H1 (cell line): ENCODE data around the gene KCNJ18. TPM values are rescaled to one million over a fixed set of nuclear protein-coding genes. Genes with fewer than 3 reads are reported as not detected.
"Not testable (repeated sequence)": the region's sequence is repeated elsewhere in the genome, so short reads cannot be mapped to it uniquely, and the experiment has no call there.

Source experiments
- CTCF ChIA-PET: fragments of 300-600 bp; sonication (Branson Sonifier 250); formaldehyde crosslinking; loops from one replicate; lab custom pipeline; 2021; ENCODE audit not compliant: partially characterized antibody; lab: Charles Lee
- POLR2A ChIA-PET: fragments of 300-600 bp; sonication (Branson Sonifier 250); formaldehyde crosslinking; loops from one replicate; lab custom pipeline; 2021; ENCODE audit warnings: inconsistent platforms; ENCODE audit not compliant: partially characterized antibody; lab: Charles Lee
- DNase-seq, 2 experiments: peaks; one replicate each; pipeline versions ENCODE4 v3.0.0 to v3.0.0-alpha.2; 2010 to 2022; ENCODE audit warnings: low spot score in 2 of 2, low read depth in 1 of 2, mixed read lengths in 1 of 2
- FAIRE-seq: peaks from 2 replicates; lab custom pipeline; 2011; peaks lifted over from hg19 to GRCh38; lab: Jason Lieb, UNC
- H2AFZ ChIP-seq: 2 replicates; pipeline ENCODE4 v1.8.1; 2012; ENCODE audit warnings: low read length, inconsistent platforms
- H2AK5ac ChIP-seq: 2 replicates; pipeline ENCODE4 v1.6.1; 2013; ENCODE audit warnings: low read depth, low read length
- H2BK120ac ChIP-seq: replicated peaks from 2 replicates; pipeline ENCODE3; 2013; ENCODE audit warnings: low read depth, low read length, inconsistent platforms
- H2BK12ac ChIP-seq: 2 replicates; pipeline ENCODE4 v1.6.1; 2013; ENCODE audit warnings: low read depth, low read length
- H2BK15ac ChIP-seq: 2 replicates; pipeline ENCODE4 v1.6.1; 2013; ENCODE audit warnings: low read length
- H2BK20ac ChIP-seq: 2 replicates; pipeline ENCODE4 v1.6.1; 2013; ENCODE audit warnings: low read length
- H2BK5ac ChIP-seq: 2 replicates; pipeline ENCODE4 v1.6.1; 2013; ENCODE audit warnings: low read depth, low read length
- H3K14ac ChIP-seq: 2 replicates; pipeline ENCODE4 v1.6.1; 2013; ENCODE audit warnings: inconsistent platforms; ENCODE audit not compliant: insufficient read length
- H3K18ac ChIP-seq: 2 replicates; pipeline ENCODE4 v1.6.1; 2013; ENCODE audit warnings: low read length; ENCODE audit errors: extremely low read depth
- H3K23ac ChIP-seq: 2 replicates; pipeline ENCODE4 v1.6.1; 2013; ENCODE audit warnings: inconsistent platforms; ENCODE audit not compliant: insufficient read length
- H3K23me2 ChIP-seq: 2 replicates; pipeline ENCODE4 v1.6.1; 2013; ENCODE audit warnings: low read depth, low read length
- H3K27ac ChIP-seq: 2 replicates; pipeline ENCODE4 v1.6.1; 2011; ENCODE audit warnings: low read depth, low read length, inconsistent platforms
- H3K27me3 ChIP-seq, 4 experiments: replicated peaks in 1 of 4; 1 replicate in 1 of 4; 2 replicates in 3 of 4; pipeline versions ENCODE4 v1.6.1 to v1.8.1; 2011 to 2013; ENCODE audit warnings: low read length in 3 of 4, mild to moderate bottlenecking in 3 of 4, inconsistent platforms in 2 of 4, mixed read lengths in 2 of 4, moderate library complexity in 1 of 4; ENCODE audit not compliant: control insufficient read depth in 3 of 4, insufficient read depth in 3 of 4; ENCODE audit errors: extremely low read depth in 1 of 4
- H3K36me3 ChIP-seq, 4 experiments: 2 replicates each; pipeline versions ENCODE4 v1.6.1 to v1.8.1; 2011 to 2013; ENCODE audit warnings: mild to moderate bottlenecking in 4 of 4, low read length in 3 of 4, moderate library complexity in 2 of 4, control low read depth in 1 of 4, inconsistent platforms in 1 of 4; ENCODE audit not compliant: insufficient read depth in 4 of 4, control insufficient read depth in 2 of 4
- H3K4ac ChIP-seq: replicated peaks from 2 replicates; pipeline ENCODE3; 2013; ENCODE audit warnings: low read length, low read depth, mixed read lengths, inconsistent platforms; ENCODE audit not compliant: insufficient read length
- H3K4me1 ChIP-seq, 4 experiments: replicated peaks in 1 of 4; 1 replicate in 1 of 4; 2 replicates in 3 of 4; pipeline versions ENCODE4 v1.6.1 to v1.8.1; 2011 to 2013; ENCODE audit warnings: low read length in 3 of 4, inconsistent platforms in 2 of 4, mixed read lengths in 1 of 4; ENCODE audit not compliant: insufficient read depth in 4 of 4, control insufficient read depth in 3 of 4
- H3K4me2 ChIP-seq, 2 experiments: 2 replicates each; pipeline versions ENCODE4 v1.6.1 to v1.8.1; 2011 to 2013; ENCODE audit warnings: low read depth in 2 of 2, low read length in 2 of 2, control low read depth in 1 of 2, inconsistent platforms in 1 of 2, mild to moderate bottlenecking in 1 of 2; ENCODE audit not compliant: insufficient read depth in 1 of 2
- H3K4me3 ChIP-seq, 4 experiments: fragments of 200-600, 300-600 bp in 1 of 4; sonication (generic), shearing (Covaris generic), sonication (Bioruptor Twin) in 1 of 4; 2 replicates each; pipeline versions ENCODE4 v1.5.1 to v1.8.1; 2011 to 2016; ENCODE audit warnings: low read length in 4 of 4, low read depth in 3 of 4, control low read depth in 2 of 4, inconsistent platforms in 2 of 4, mild to moderate bottlenecking in 2 of 4, mixed read lengths in 1 of 4, moderate library complexity in 1 of 4; ENCODE audit not compliant: insufficient read depth in 2 of 4; ENCODE audit errors: extremely low read depth in 1 of 4
- H3K56ac ChIP-seq: replicated peaks from 2 replicates; pipeline ENCODE3; 2013; ENCODE audit warnings: low read depth, mild to moderate bottlenecking, mixed read lengths, low read length, inconsistent platforms; ENCODE audit not compliant: insufficient read length
- H3K79me1 ChIP-seq: 2 replicates; pipeline ENCODE4 v1.6.1; 2013; ENCODE audit warnings: low read depth, low read length, control low read depth
- H3K79me2 ChIP-seq, 2 experiments: 2 replicates each; pipeline versions ENCODE4 v1.6.1 to v1.8.1; 2012 to 2013; ENCODE audit warnings: low read length in 2 of 2, mild to moderate bottlenecking in 2 of 2, inconsistent platforms in 1 of 2; ENCODE audit not compliant: insufficient read depth in 2 of 2, control insufficient read depth in 1 of 2
- H3K9ac ChIP-seq, 4 experiments: replicated peaks in 1 of 4; 1 replicate in 1 of 4; 2 replicates in 3 of 4; pipeline versions ENCODE4 v1.6.1 to v1.8.1; 2011 to 2013; ENCODE audit warnings: low read depth in 3 of 4, low read length in 3 of 4, control low read depth in 2 of 4, mild to moderate bottlenecking in 2 of 4, moderate library complexity in 2 of 4, inconsistent platforms in 1 of 4; ENCODE audit errors: extremely low read depth in 1 of 4
- H3K9me3 ChIP-seq, 2 experiments: 2 replicates each; pipeline versions ENCODE4 v1.6.1 to v1.8.1; 2012 to 2013; ENCODE audit warnings: mild to moderate bottlenecking in 2 of 2, moderate library complexity in 2 of 2, control low read depth in 1 of 2, inconsistent platforms in 1 of 2, low read depth in 1 of 2, low read length in 1 of 2, mixed read lengths in 1 of 2; ENCODE audit not compliant: insufficient read depth in 2 of 2
- H4K20me1 ChIP-seq, 2 experiments: replicated peaks in 1 of 2; 2 replicates each; pipeline versions ENCODE3 to v1.8.1; 2011 to 2013; ENCODE audit warnings: inconsistent platforms in 2 of 2, low read length in 2 of 2, mild to moderate bottlenecking in 1 of 2; ENCODE audit not compliant: insufficient read depth in 2 of 2, control insufficient read depth in 1 of 2
- H4K5ac ChIP-seq: 2 replicates; pipeline ENCODE4 v1.6.1; 2013; ENCODE audit warnings: low read length, low read depth, mixed read lengths, inconsistent platforms; ENCODE audit not compliant: insufficient read length
- H4K8ac ChIP-seq: 2 replicates; pipeline ENCODE4 v1.8.0; 2013; ENCODE audit warnings: mild to moderate bottlenecking, moderate library complexity, low read length, inconsistent platforms; ENCODE audit not compliant: insufficient read depth; ENCODE audit errors: extremely low read depth
- H4K91ac ChIP-seq: replicated peaks from 2 replicates; pipeline ENCODE3; 2013; ENCODE audit warnings: low read length, mixed read lengths, inconsistent platforms; ENCODE audit not compliant: insufficient read length
- WGBS, 2 experiments: shearing (Covaris generic) in 1 of 2; methylation state at CpG; one replicate each; pipeline versions ENCODE4 v1.1.6 to v1.1.7; 2013 to 2015; ENCODE audit warnings: low lambda C conversion rate in 2 of 2, mixed read lengths in 2 of 2, inconsistent platforms in 1 of 2, low coverage in 1 of 2, missing lambda C conversion rate in 1 of 2; ENCODE audit not compliant: insufficient replicate concordance in 2 of 2, insufficient coverage in 1 of 2, insufficient read length in 1 of 2; ENCODE audit errors: extremely low coverage in 1 of 2, missing lambda C conversion rate in 1 of 2; 5-methylcytosine and 5-hydroxymethylcytosine counted together
- polyA plus RNA-seq, 7 experiments: library from polyadenylated mRNA; depleted of rRNA in 3 of 7; stranded (reverse) in 5 of 7; unstranded in 2 of 7; fragments of >200 nt in 5 of 7; fragments of 200-250 nt in 2 of 7; gene quantifications; 1 replicate in 5 of 7; 2 replicates in 1 of 7; 4 replicates in 1 of 7; pipeline versions ENCODE4 v1.2.1 to v1.2.3, GENCODE V29; 2011 to 2013; ENCODE audit warnings: missing spikeins in 2 of 7, mixed read lengths in 2 of 7
- total RNA-seq: library from RNA; stranded (reverse); fragmentation: NEBNext Ultra II Directional; extraction: Animal tissue kit (Norgen Biotek cat#: 25700); gene quantifications from 2 replicates; pipeline ENCODE4 v1.2.1, GENCODE V29; 2021

The KCNJ18 gene
- total and polyA plus RNA-seq, 2 of the 8 experiments (the other 6 are each of a cell fraction or from before 2014, with no cell fraction given) = not detected

- DNase-seq, H3K4me2 ChIP-seq, H2BK5ac ChIP-seq, H2BK120ac ChIP-seq, H3K18ac ChIP-seq, H3K9ac ChIP-seq, H2BK12ac ChIP-seq, CTCF ChIA-PET, H4K20me1 ChIP-seq, H3K36me3 ChIP-seq, H3K4me3 ChIP-seq, H3K79me2 ChIP-seq, H3K27me3 ChIP-seq, FAIRE-seq, H4K5ac ChIP-seq, H4K8ac ChIP-seq, H3K56ac ChIP-seq, H2AK5ac ChIP-seq, H3K4me1 ChIP-seq, H3K27ac ChIP-seq, POLR2A ChIA-PET, H2AFZ ChIP-seq, H3K79me1 ChIP-seq, H3K23ac ChIP-seq, H4K91ac ChIP-seq, H3K23me2 ChIP-seq, H2BK15ac ChIP-seq, H3K4ac ChIP-seq, H3K14ac ChIP-seq, H2BK20ac ChIP-seq: not testable (repeated sequence)
- H3K9me3 ChIP-seq = peaks cover 13 to 78% of the 10 kb centered on the region in 2 experiments
- 74% methylated on average over 15 of the region's 20 CpGs; no CpG with 5 or more reads in 1 of the 2 experiments for WGBS, 2 experiments
Measured at GRCh38 chr17:21698437-21699075, 6.2 kb downstream of the KCNJ18 start.

DNA sequence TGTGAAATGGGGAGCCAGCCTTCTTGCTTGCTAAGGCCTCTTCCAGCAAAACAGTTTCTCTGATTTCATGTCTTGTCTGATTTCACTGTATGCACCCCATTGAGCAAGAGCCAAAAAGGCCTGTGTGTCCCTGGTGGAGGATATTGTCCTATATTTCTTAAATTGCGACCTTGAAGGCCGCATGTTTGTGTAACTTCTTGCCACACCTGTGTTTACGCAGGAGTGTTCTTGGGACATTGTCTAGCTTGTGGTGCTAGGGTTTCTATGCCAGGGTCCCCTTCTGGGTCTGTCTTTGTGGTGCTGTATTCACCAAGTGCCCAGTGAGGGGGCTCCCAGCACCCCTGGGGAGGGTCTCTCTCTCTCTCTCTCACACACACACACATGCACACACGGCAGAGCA is 6.8 kb downstream of the KCNJ18 start:
- H3K18ac ChIP-seq, H3K14ac ChIP-seq, H3K27me3 ChIP-seq, H2BK12ac ChIP-seq, CTCF ChIA-PET, H2BK15ac ChIP-seq, H4K91ac ChIP-seq, H3K79me2 ChIP-seq, H3K4me2 ChIP-seq, POLR2A ChIA-PET, DNase-seq, H3K36me3 ChIP-seq, H3K4me3 ChIP-seq, H3K4ac ChIP-seq, H2BK20ac ChIP-seq, H3K23ac ChIP-seq, H2BK120ac ChIP-seq, H3K4me1 ChIP-seq, H3K27ac ChIP-seq, H2AK5ac ChIP-seq, H4K8ac ChIP-seq, H2AFZ ChIP-seq, H3K56ac ChIP-seq, H3K79me1 ChIP-seq, H4K5ac ChIP-seq, H2BK5ac ChIP-seq, FAIRE-seq, H3K9ac ChIP-seq, H4K20me1 ChIP-seq, H3K23me2 ChIP-seq: not testable (repeated sequence)
- WGBS, 2 experiments = 91% methylated on average over 3 of the region's 4 CpGs; no CpG with 5 or more reads in 1 of the 2 experiments
- peaks cover 13 to 79% of the 10 kb centered on the region in 2 experiments for H3K9me3 ChIP-seq
